ENCODE data around the gene BCL2.

GRCh38 chr18:63157293-63158011 is 162.1 kb downstream of the BCL2 start:
- TF ChIP-seq CTCF (IDR thresholded peaks at IDR 0.05), result no peak
- no peak for TF ChIP-seq EZH2 (IDR thresholded peaks at IDR 0.05)
- no peak for TF ChIP-seq EZH2phosphoT487 (IDR thresholded peaks at IDR 0.05)
